Keratinocyte (primary cell): ENCODE measurements around the gene KCNAB2.

ENCODE experiments used
- CTCF ChIP-seq, 3 experiments: IDR thresholded peaks in 1 of 3; conservative IDR thresholded peaks in 1 of 3; optimal IDR thresholded peaks in 1 of 3; 2 replicates in 2 of 3; 3 replicates in 1 of 3; pipeline versions ENCODE3 to v1.5.1; 2011; ENCODE audit warnings: low read length in 3 of 3, mild to moderate bottlenecking in 3 of 3, moderate library complexity in 2 of 3, control low read depth in 1 of 3, inconsistent platforms in 1 of 3; ENCODE audit not compliant: insufficient read depth in 2 of 3; ENCODE audit errors: extremely low read depth in 1 of 3
- EZH2 ChIP-seq: IDR thresholded peaks from one replicate; pipeline ENCODE4 v1.6.1; 2012; ENCODE audit warnings: inconsistent platforms, mild to moderate bottlenecking, low read length, moderate library complexity

DNA sequence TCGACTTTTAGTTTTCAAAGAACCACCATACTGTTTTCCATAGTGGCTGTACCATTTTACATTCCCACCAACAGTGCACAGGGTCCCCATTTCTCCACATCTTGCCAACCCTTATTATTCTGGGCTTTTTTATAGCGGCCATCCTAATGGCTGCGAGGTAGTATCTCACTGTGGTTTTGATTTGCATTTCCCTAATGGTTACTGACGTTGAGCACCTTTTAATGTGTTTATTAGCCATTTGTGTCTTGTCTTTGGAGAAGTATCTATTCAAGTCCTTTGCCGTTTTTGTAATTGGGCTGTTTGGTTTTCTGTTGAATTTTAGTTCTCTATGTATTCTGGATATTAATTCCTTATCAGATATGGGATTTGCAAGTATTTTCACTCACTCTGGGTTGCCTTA, 22.3 kb upstream of the KCNAB2 start:
- TF ChIP-seq CTCF (optimal IDR thresholded peaks at IDR 0.05 in 1 of 3, IDR thresholded peaks at IDR 0.05 in 1 of 3, conservative IDR thresholded peaks at IDR 0.05 in 1 of 3; ENCODE audit: extremely low read depth in 1 of 3, insufficient read depth in 2 of 3, low read length in 3 of 3), result no peak
- no peak for TF ChIP-seq EZH2
